UCSD-AML1 (cell line): ENCODE data around the gene RFX2.
"Not testable (repeated sequence)": the region's sequence is repeated elsewhere in the genome, so short reads cannot be mapped to it uniquely, and the experiment has no call there.

ENCODE experiments used
- DNase-seq: peaks from one replicate; lab custom pipeline; 2025; ENCODE audit not compliant: unreplicated experiment; lab: John Stamatoyannopoulos, UW

The RFX2 gene

DNA sequence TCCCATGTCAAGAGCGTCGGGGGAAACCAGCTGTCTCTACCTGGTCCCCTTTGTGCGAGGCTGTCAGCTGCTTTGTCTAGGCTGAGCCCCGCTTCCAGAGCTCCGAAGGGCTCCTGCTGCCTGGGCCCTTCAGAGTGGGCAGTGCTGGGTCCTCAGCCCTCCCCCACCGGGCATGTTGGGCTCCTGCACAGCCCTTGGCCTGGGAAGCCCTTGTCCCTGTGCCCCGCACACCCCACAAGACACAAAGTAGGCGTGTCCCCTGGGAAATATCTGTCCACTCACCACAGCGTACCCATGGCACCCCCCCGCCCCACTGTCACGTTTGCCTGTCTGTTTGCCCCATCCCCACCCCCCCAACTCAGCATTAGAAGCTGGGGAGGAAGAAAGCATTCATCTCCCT is 92.7 kb downstream of the RFX2 start:
- no peak for DNase-seq

DNA sequence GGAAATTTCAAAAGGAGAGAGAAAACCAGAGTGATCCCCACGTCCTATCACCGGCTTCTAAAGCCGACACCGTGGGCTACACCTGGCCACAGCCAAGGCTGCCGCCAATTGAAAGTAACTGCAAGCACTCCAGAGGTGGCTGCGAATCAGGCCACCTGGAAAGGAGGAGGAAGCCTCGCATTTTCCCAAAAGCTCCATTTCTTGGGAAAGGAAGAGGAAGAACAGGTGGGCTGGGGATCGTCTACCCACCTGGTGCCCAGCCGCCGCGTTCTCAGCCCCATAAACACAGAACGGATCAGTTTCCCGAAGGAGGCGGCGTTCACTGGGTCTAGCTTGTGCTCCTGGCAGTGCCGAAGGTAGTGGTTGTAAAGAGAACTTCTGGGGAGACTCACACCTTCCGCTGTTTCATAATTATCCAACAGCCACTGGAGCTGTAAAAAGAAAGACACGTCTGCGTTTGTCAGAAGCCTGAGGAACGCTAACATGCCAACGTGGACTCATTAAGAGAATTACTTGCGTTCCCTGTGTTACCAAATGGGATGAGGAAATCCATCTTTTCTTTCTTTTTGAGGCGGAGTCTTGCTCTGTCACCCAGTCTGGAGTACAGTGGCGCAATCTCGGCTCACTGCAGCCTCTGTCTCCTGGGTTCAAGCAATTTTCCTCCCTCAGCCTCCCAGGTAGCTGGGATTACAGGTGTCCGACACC is 94.3 kb downstream of the RFX2 start:
- no peak for DNase-seq

DNA sequence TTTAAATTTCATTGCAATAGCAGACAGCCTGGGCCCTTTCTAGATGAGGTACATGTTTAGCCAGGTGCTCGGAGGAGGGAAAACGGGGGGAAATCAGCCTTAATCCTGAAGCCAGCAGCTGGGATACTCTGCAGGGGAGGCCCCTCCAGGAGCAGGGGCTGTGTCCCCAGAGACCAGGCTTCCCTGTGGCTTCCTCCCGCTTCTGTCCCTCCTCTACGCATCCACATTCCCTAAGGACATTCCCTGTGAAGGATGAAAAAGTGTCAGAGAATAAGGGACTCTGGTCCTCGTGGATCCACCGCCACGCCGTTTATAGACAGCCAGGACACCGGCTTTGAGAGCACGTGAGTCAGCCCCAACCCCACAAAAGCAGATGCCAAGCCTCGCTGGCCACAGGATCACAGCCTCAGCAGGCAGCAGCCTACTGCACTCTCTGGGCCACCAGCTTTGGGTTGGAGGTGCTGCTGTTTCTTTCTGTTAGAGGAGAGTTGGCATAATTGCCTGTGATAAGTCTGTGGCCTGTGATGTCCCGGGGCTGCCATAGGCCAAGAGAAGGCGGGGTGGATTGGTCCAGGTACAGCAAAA is 95.7 kb downstream of the RFX2 start:
- DNase-seq: no peak

DNA sequence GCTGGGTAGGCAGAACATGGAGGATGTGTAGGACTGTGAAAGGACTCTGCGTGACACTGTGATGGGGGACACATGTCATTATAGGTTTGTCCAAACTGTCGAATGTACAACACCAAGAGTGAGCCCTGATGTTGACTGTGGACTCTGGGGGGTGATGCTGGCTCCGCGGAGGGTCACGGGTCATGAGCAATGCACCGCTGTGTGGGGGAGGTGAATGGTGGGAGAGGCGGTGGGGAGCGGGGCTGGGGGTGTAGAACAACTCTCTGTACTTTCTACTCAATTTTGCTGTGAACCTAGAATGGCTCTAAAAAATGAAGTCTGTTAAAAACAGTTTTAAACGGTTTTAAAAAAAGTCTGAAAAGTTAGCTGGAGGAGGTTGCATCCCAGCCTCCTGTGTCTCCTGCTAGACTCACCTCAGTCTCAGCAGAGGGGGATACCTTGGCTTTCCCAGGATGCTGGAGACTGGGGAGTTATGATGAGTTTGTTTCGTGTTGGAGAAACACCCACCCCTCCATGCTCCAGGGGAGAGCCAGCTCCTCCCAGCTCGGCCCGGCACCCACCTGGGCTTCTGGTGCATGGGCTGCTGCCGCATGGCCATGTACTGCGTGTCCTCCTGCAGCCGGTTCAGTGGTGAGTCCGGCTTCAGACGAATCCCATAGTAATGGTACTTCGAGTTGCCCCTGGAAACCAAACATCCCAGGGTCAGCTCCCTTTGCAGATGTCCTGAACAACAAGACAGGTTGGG is 97.7 kb downstream of the RFX2 start:
- no peak for DNase-seq

DNA sequence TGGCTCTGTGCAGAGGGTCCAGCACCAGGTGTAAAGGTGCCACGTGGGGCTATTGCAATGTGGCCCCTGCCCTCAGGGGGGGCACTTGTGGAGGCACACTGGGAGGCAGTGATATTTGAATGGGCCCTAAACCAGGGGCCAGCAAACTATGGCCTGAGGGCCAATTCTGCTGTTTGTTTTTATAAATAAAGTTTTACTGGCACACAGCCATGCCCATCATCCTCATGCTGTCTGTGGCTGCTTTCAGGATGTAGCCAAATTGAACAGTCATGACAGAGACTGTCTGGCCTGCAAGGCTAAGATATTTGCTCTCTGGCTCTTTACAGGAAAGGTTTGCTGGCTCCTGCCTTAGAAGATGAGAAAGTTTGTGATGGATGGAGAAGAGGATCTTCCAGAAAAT is 98.5 kb downstream of the RFX2 start:
- no peak for DNase-seq

DNA sequence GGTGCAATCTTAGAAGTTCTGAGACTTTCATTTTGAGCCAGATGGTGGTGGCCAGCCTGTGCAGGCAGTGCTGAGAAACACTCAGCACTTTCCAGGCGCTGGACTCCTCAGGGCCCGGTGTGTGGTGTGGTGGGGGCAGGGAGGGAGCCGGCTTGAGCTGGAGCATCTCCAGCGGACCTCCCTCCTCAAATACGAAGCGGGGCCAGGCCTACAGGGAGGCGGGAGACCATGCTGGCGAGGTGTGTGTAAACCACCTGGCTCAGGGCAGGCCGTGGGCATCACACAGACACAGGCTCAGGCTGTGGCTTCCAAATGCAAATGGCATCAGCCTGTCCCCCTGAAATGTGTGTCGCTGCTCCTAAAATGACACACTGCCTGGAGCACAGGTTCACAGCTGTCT is 99.1 kb downstream of the RFX2 start:
- no peak for DNase-seq

DNA sequence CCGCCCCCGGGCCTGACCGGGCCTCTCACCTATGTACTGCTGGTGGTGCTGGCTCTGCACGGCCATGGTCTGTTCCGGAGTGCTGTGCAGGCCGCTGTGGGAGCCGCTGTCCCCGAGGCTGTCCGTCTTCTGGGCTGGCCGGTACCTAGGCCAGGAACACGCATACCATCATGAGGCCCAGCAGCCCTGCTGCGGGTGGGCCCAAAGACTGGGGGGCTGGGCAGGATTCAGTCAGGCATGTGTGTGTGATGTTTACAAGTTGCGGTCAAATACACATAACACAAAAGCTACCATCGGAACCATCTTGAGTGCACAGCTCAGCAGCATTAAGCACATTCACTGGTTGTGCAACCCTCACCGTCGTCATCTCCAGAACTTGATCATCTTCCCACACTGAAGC is 100.2 kb downstream of the RFX2 start:
- DNase-seq: no peak

DNA sequence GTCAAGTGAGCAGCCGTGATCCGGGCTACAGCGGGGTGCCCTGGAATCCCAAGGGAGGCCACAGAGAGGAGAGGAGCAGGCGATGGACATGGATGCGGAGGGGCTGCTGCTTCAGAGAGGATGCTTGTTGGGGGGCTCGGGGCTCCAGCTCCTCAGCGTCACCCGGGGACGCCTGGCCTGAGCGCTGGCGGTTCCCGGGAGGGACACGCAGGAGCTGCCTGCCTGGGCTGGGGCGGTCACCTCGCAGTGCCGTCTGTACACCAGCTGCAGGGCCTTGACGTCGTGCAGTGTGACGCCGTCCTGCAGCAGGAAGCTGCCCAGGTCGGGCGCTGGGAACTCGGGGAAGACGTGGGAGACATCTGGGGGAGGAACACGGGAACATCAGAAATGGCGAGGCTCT is 102.4 kb downstream of the RFX2 start:
- no peak for DNase-seq

DNA sequence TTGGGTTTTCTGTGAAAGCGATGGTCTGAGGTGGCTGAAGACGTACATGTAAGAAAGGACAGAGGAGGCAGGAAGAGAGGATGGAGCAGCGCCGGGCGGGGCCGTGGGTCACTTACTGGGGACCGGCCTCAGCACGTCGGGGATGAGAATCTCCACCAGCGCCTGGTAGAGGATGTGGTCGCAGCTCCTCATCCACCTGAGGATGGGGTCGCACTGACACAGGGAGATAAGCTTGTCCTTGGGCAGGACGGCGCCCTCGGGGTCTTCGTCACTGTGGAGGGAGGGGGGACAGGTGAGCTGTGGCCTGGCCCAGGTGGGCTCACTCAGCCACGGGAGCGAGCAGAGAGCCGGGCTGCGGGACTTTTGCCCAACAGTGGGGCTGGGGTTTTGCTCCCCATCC is 103.4 kb downstream of the RFX2 start:
- no peak for DNase-seq

DNA sequence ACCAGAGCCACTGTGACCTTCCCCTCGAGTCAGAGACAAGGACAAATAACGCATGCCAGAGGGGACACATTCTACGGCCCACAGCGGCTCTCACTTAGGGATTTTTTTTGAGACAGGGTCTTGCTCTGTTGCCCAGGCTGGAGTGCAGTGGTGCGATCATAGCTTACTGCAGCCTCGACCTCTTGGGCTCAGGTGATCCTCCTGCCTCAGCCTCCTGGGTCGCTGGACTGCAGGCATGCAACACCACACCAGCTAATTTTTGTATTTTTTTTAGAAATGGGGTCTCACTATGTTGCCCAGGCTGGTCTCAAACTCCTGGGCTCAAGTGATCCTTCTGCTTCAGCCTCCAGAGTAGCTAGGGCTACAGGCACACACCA is 104.2 kb downstream of the RFX2 start:
- not testable (repeated sequence) for DNase-seq

DNA sequence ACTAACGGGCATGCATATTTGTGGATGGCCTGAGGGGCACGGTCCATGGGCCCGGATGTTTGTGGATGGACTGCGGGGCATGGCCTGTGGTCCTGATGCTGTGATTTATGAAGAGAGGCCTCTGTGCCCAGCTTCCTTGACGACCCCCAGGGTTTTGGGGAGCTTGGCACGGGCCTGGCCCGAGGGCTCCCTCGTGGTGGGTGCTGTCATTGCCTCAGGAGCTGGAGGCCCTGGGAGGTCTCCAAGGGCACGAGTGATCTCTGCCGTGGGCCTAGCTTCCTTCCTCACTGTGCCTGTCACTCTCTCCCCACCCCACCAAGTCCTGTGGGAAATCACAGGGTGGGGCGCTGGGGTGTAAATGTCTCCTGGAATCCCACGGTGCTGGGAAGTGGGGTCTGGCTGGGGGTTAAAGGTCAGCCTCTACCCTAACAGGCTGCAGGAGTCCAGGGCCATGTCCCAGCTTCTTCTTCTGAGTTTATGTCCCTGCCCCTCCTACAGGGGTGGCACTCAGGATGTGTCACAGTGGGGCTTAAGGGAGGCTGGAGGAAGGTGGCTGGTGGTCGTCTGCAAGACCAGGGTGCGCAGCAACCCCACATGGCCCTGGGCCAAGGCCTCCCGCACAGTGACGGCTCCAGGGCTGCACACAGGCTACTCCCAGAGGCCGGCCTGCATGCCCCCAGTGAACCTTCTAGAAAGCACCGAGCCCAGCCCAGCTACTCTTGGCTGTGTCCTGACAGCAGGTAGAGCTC is 104.8 kb downstream of the RFX2 start:
- DNase-seq: no peak

DNA sequence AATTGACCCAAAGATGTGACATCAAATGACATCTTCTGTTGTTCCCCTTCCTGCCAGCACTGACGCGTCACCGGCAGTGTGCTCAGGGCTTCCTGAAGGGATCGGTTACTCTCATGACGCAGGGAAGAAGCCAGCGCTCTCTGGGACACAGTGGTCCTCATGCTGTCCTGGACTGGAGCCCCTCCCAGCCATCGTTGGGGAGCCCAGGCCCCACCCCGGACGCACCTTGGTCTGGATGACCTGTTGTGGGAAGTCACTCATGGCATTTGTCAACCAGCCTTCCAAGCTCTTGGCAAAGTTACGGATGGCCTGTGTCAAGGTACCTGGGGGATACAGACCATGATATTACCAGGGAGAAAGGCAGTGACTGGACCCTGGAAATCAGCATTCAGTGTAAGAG is 106.3 kb downstream of the RFX2 start:
- no peak for DNase-seq

DNA sequence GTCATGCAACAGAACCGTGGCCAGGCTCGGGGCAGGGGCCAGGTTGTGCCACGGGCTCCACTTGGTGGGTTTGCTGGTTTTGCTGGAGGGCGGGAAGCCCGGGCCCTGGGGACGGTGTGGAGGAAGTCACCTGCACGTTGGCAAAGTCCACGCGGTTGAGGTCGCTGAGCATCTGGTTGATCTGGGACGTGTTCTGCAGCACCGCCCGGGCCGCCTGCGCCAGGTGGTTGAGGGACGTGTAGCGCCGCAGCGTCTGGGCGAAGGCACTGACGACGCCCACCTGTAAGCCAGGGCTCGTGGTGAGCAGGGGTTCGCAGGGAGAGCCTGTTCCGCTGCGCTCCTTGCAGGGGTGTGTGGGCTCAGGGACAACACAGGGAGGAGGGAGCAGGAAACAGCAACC is 107.7 kb downstream of the RFX2 start:
- no peak for DNase-seq

DNA sequence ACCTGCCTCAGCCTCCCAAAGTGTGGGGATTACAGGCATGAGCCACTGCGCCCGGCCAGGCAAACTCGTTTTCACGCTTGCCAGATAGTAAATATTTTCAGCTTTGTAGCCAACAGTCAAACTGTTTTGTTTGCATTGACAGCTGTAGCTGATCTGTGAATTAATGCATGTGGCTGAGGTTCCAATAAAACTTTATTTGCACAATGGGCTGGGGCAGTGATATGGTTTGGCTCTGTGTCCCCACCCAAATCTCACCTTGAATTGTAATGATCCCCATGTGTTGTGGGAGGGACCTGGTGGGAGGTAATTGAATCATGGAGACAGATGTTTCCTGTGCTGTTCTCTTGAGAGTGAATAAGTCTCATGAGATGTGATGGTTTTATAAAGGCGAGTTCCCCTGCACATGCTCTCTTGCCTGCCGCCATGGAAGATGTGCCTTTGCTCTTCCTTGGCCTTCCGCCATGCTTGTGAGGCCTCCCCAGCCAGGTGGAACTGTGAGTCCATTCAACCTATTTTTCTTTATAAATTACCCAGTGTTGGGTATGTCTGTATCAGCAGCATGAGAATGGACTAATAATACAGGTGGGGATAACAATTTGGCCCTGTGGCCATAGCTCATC is 110.0 kb downstream of the RFX2 start:
- DNase-seq: no peak

DNA sequence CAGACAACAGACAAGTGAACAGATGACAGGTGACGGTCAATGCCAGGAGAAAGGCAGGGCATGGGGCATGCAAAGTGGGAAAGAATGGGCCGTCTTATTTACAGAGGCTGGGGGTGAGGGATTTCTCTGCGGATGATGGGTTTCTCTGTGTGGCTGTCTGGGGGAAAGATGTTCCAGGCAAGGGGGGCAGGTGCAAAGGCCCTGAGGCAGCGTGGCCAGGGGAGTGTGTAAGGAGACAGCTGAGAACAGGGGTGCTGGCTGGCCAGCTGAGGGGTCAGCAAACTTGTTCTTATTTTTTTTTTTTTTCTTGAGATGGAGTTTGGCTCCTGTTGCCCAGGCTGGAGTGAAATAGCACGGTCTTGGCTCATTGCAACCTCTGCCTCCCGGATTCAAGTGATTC is 110.6 kb downstream of the RFX2 start:
- no peak for DNase-seq

DNA sequence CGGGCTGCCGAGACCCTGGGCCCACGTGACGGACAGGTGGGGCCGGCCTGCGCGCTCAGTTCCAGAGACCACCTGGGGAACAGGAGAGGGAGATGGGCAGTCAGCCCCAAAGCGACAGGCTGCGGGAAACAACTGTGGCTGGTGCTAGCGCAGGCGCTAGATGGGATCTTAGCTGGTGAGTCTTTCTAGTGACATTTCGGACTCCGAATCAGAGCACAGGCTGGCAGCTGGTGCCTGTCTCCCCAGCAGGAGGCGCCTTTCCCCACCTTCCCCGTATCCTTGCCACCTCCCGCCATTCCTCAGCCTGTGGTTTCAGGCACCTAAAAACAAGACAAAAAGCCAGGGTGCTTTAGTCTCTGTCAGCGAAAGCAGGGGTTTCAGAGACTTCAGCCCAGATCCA is 112.9 kb downstream of the RFX2 start:
- DNase-seq: no peak

DNA sequence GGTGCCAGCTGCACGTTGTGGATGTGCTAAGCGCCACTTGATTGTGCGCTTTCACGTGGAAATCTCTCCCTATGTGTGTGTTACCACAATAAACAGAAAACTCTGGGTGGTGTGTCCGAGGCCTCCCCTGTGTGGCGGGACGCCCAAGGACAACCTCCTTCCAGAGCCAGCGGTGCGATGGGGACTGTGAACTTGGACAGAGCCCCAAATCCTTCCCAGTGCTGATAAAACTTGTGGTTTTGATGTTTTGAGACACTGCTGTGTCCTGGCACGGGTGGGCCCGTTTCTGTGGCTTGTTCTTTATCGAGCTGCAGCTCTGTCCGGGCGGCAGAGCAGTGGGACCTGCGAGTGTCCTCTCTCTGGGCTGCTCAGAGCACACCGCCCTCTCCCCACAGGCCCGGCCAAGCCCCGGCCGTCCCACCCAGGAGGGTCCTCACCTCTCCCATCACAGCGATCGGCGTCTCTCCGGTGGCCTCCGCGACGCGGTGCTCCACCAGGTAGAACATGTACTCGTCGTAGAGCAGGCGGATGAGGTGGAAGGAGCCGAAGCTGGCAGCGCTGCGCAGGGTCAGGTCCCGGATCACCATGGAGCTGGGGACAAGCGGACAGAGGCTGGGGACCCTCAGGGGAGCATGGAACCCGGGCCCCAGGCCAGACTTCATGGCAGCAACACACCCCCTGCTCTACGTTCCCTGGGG is 113.5 kb downstream of the RFX2 start:
- no peak for DNase-seq

DNA sequence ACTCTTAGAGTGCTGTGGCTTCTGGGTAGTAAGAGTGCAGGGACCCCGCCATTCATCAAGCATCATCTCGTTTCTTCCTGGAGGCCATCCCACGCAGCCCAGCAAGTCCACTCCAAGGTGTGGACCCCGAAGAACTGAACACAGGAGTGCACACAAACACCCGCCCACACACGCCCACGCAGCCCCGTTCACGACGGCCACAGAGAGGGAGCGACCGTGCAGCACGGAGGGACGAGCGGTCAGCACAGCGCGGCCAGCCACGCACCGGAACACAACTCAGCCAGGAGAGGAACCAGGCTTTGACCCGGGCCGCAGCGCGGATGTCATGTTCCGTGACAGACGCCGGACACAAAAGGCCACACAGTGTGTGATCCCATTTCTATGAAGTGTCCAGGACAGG is 114.2 kb downstream of the RFX2 start:
- no peak for DNase-seq

DNA sequence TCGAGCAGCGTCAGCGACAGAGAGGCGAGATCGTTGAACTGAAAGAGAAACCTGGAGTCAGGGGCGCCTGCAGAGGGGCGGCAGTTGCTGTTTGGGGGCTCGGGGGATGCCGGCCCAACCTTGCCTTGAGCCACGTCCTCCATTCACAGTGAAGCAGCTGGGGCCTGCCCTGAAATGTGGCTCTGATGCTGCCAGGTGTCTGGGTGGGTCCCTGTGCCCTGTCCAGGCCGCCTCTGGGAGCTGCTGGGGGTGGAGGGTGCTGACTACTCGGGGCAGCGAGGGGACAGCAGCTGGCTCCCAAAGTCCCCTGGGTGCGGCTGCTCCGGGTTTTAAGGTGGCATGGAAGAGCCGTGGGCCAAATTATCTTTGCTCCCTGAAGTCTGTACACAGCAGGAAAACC is 114.7 kb downstream of the RFX2 start:
- no peak for DNase-seq

DNA sequence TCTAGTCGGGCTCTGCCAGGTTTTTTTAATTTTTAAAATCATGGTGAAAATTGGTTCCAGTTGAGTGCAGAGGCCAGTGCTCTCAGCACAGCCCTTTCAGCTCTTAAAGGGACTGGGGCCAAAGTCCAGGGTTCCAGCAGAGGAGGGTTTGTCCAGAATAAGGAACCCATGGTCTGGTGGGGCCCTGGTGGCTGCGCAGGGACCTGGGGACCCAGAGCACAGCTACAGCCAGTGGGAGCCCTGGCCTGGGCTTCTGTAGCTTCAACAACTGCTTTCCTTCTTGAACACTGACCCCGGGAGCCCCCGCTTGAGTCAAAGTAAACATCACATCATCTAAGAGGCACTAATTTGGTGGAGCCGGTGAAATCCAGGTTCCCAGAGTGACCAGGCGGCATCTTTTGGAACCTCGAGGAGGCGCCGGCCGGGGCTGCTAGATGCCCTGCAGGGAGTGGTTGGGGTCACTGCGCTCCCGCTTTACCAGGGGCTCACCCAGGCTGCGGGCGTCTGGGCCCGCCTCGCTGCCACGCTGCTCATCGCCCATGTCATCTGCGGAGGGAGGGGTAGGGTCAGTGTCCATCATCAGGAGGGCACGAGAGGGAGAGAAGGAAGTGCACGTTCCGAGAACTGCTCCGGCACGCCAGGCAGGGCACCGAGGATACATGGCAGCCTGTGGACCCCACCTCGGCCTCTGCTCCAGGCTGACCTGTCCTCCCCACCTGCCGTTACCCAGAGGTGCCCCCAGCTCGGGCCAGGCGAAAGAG is 115.7 kb downstream of the RFX2 start:
- DNase-seq: no peak
